SK-N-SH treated with all-trans-retinoic acid at 6 μM for 48 hours (cell line): ENCODE data around the gene PYCR2.

ENCODE experiments used
- CREB5 ChIP-seq: fragments of 250-450 bp; sonication (Bioruptor Pico); IDR thresholded peaks from 2 replicates; pipeline ENCODE4 v1.5.1; 2020; ENCODE audit warnings: low read depth, mild to moderate bottlenecking, moderate library complexity
- CSRNP3 ChIP-seq: fragments of 250-450 bp; sonication (Bioruptor Pico); IDR thresholded peaks from 2 replicates; pipeline ENCODE4 v1.5.1; 2021; ENCODE audit warnings: mild to moderate bottlenecking, moderate library complexity
- OSR1 ChIP-seq: fragments of 250-450 bp; sonication (Bioruptor Pico); IDR thresholded peaks from 2 replicates; pipeline ENCODE4 v1.8.0; 2022; ENCODE audit warnings: moderate library complexity, mild to moderate bottlenecking, inconsistent platforms
- PATZ1 ChIP-seq: fragments of 250-450 bp; sonication (Bioruptor Pico); IDR thresholded peaks from 2 replicates; pipeline ENCODE4 v1.8.0; 2020; ENCODE audit warnings: mild to moderate bottlenecking, moderate library complexity, borderline replicate concordance
- RARB ChIP-seq: fragments of 250-450 bp; sonication (Bioruptor Pico); IDR thresholded peaks from 2 replicates; pipeline ENCODE4 v1.8.0; 2021; ENCODE audit warnings: mild to moderate bottlenecking, moderate library complexity
- TCF4 ChIP-seq: fragments of 250-450 bp; sonication (Bioruptor Pico); IDR thresholded peaks from 2 replicates; pipeline ENCODE4 v1.8.0; 2021; ENCODE audit warnings: mild to moderate bottlenecking, moderate library complexity, borderline replicate concordance
- TOX ChIP-seq: fragments of 250-450 bp; sonication (Bioruptor Pico); IDR thresholded peaks from 2 replicates; pipeline ENCODE4 v1.8.0; 2021; ENCODE audit warnings: mild to moderate bottlenecking, moderate library complexity, borderline replicate concordance
- TSHZ2 ChIP-seq: fragments of 250-450 bp; sonication (Bioruptor Pico); IDR thresholded peaks from 2 replicates; pipeline ENCODE4 v1.5.0; 2020; ENCODE audit warnings: mild to moderate bottlenecking, moderate library complexity
- ZC3H10 ChIP-seq: fragments of 250-450 bp; sonication (Bioruptor Pico); IDR thresholded peaks from 2 replicates; pipeline ENCODE4 v1.5.1; 2021; ENCODE audit warnings: mild to moderate bottlenecking, moderate library complexity
- ZFP30 ChIP-seq: fragments of 450-650 bp; formaldehyde crosslinking; IDR thresholded peaks from 2 replicates; pipeline ENCODE4 v1.5.0; 2022; ENCODE audit warnings: mild to moderate bottlenecking, moderate library complexity
- ZNF70 ChIP-seq: fragments of 450-650 bp; formaldehyde crosslinking; IDR thresholded peaks from 2 replicates; pipeline ENCODE4 v1.5.0; 2020; ENCODE audit warnings: mild to moderate bottlenecking, moderate library complexity
- ZNF8 ChIP-seq: fragments of 450-650 bp; formaldehyde crosslinking; IDR thresholded peaks from 2 replicates; pipeline ENCODE4 v1.5.0; 2020; ENCODE audit warnings: mild to moderate bottlenecking, moderate library complexity

GRCh38 chr1:225930566-225930965 lies 6.5 kb upstream of the PYCR2 start:
- no peak for TF ChIP-seq TSHZ2
- TF ChIP-seq TOX: no peak
- no peak for TF ChIP-seq CSRNP3 (CRISPR knock-in tag)
- no peak for TF ChIP-seq CREB5
- no peak for TF ChIP-seq ZC3H10
- no peak for TF ChIP-seq ZNF8
- no peak for TF ChIP-seq ZNF70
- TF ChIP-seq ZFP30 (CRISPR knock-in tag): no peak
- no peak for TF ChIP-seq RARB (CRISPR knock-in tag)
- TF ChIP-seq PATZ1 (CRISPR knock-in tag): no peak
- no peak for TF ChIP-seq OSR1 (CRISPR knock-in tag)
- TF ChIP-seq TCF4 (CRISPR knock-in tag): no peak
